Spinal cord (tissue), 10 donors: Measurements from ENCODE around the gene SMO. TPM values are rescaled to one million over a fixed set of nuclear protein-coding genes. Genes with fewer than 3 reads are reported as not detected.
A peak's percentile ranks its signal among the peaks of the same experiment; 100 is the strongest.
"Not testable (repeated sequence)": the region's sequence is repeated elsewhere in the genome, so short reads cannot be mapped to it uniquely, and the experiment has no call there.

Experiments used
- DNase-seq, 6 donors: peaks; one replicate each; pipeline versions ENCODE4 v3.0.0 to v3.0.0-alpha.2; 2013 to 2015; ENCODE audit warnings: low spot score in 6 of 6, low read depth in 4 of 6
- H3K27ac ChIP-seq: one replicate; pipeline ENCODE4 v1.5.1; 2013; ENCODE audit warnings: low read depth, low read length, control low read depth
- H3K27me3 ChIP-seq: one replicate; pipeline ENCODE4 v1.6.1; 2013; ENCODE audit warnings: low read length; ENCODE audit not compliant: control insufficient read depth, insufficient read depth
- H3K36me3 ChIP-seq: one replicate; pipeline ENCODE4 v1.6.1; 2013; ENCODE audit warnings: low read length; ENCODE audit not compliant: control insufficient read depth, insufficient read depth
- H3K4me1 ChIP-seq: one replicate; pipeline ENCODE4 v1.6.1; 2013; ENCODE audit warnings: low read length; ENCODE audit not compliant: control insufficient read depth, insufficient read depth
- H3K4me3 ChIP-seq: one replicate; pipeline ENCODE4 v1.5.1; 2013; ENCODE audit warnings: low read depth, low read length, control low read depth
- H3K9me3 ChIP-seq: one replicate; pipeline ENCODE4 v1.6.1; 2013; ENCODE audit warnings: low read length; ENCODE audit not compliant: control insufficient read depth, insufficient read depth
- WGBS: methylation state at CpG from one replicate; pipeline ENCODE4 v1.1.5; 2013; ENCODE audit warnings: missing lambda C conversion rate; ENCODE audit not compliant: insufficient coverage; 5-methylcytosine and 5-hydroxymethylcytosine counted together
- polyA plus RNA-seq, 2 donors: library from polyadenylated mRNA; unstranded; fragments of 120-200 nt; gene quantifications; one replicate each; pipeline ENCODE4 v1.2.1, GENCODE V29; 2013; ENCODE audit not compliant: insufficient read length in 2 of 2
- total RNA-seq, 2 donors: library from RNA; depleted of rRNA in 1 of 2; stranded (reverse); fragments of 120-200 nt in 1 of 2; fragments of >200 nt in 1 of 2; gene quantifications; one replicate each; pipeline versions ENCODE4 v1.2.3 to v1.2.4, GENCODE V29; 2013 to 2014
- donor health status: healthy.

The SMO gene
- total and polyA plus RNA-seq, 4 donors, result 17.0 to 49.0 (median 33.0) TPM

- Histone ChIP-seq H3K4me1 (peaks cover 12% of the 10 kb centered on the region), H3K36me3 (peaks cover 20% of the 10 kb centered on the region)
- H3K9me3 ChIP-seq, H3K27ac ChIP-seq, DNase-seq, H3K4me3 ChIP-seq, H3K27me3 ChIP-seq: not testable (repeated sequence)
- 95% methylated on average over 32 of the region's 34 CpGs for WGBS
These were observed 27.8 kb downstream of the SMO start for GRCh38 chr7:129216101-129216715.

GRCh38 chr7:129216821-129217416 is 28.5 kb downstream of the SMO start:
- H3K4me1 ChIP-seq, result peaks cover 12% of the 10 kb centered on the region
- not testable (repeated sequence) for DNase-seq, H3K9me3 ChIP-seq, H3K27ac ChIP-seq, H3K27me3 ChIP-seq, H3K4me3 ChIP-seq
- H3K36me3 ChIP-seq, result peaks cover 13% of the 10 kb centered on the region
- 96% methylated on average over 3 of the region's 8 CpGs for WGBS

DNA sequence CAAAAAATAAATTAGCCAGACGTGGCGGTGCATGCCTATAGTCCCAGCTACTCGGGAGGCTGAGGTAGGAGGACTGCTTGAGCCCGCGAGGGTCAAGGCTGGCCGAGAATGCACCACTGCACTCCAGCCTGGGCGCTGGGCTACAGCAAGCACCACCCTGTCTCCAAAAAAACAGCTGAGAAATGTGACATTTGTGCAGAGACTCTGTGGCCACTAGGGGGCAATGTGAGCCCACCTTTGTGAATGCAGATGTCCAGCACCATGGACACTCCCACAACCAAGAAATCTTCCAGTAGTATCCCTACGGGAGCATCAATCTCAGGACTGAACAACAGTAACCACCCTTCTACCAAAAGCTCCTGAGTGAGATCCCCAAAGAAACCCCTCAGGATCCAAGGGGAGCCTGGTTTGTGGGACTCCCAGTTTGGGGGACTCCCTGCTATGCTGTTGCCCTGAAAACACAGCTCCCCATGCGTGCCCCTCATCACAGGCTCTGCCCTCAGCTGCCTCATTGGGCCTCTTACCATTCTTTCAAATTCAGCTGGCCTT is 30.2 kb downstream of the SMO start:
- H3K4me3 ChIP-seq, result no peak overlapping the region
- H3K27me3 ChIP-seq, result no peaks in the 10 kb centered on the region
- H3K36me3 ChIP-seq, result no peaks in the 10 kb centered on the region
- no peaks in the 10 kb centered on the region for H3K9me3 ChIP-seq
- WGBS, result 16% methylated on average over 9 of the region's 9 CpGs
- DNase-seq, result peak; percentile 70 to 95 (median 80)
- no peak overlapping the region for H3K27ac ChIP-seq
- H3K4me1 ChIP-seq, result peaks cover 12% of the 10 kb centered on the region

GRCh38 chr7:129219166-129219565 is 30.7 kb downstream of the SMO start:
- H3K27ac ChIP-seq, H3K36me3 ChIP-seq, H3K4me3 ChIP-seq, H3K4me1 ChIP-seq, DNase-seq, H3K27me3 ChIP-seq, H3K9me3 ChIP-seq: not testable (repeated sequence)
- WGBS, result 93% methylated on average over 3 of the region's 4 CpGs

DNA sequence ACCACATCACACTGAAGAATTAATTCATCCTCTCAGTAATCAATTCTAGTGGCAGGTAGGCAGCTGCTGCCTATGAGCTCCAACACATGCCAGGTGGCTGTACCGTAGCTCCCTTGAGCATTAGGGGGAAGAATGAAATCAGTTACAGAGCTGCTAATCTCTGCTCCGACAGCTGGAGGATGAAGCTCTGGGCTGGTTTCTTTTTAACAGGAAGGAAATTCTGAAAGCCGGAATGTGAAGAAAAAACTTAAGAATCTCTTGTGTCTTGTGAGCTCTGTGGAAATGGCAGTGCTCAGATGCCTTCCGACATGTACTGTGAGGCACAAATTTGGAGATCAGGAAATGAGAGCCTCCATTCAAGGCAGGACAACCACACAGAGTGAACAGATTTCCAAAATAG is 33.6 kb downstream of the SMO start:
- Histone ChIP-seq H3K27me3 (no peaks in the 10 kb centered on the region), H3K9me3 (no peaks in the 10 kb centered on the region), H3K4me1 (peaks cover 7% of the 10 kb centered on the region), H3K27ac (no peak overlapping the region), H3K4me3 (no peak overlapping the region), H3K36me3 (no peaks in the 10 kb centered on the region)
- peak in 1 of 6 donors; percentile 50 for DNase-seq
- 60% methylated on average over 2 of the region's 4 CpGs for WGBS

- DNase-seq, result peak; percentile 95 to 99 (median 98)
- no peaks in the 10 kb centered on the region for H3K4me1 ChIP-seq
- no peaks in the 10 kb centered on the region for H3K9me3 ChIP-seq
- H3K4me3 ChIP-seq, result peak within 1 kb of the TSS; percentile 70
- H3K27me3 ChIP-seq, result no peaks in the 10 kb centered on the region
- peak within 1 kb of the TSS; percentile 94 for H3K27ac ChIP-seq
- no peaks in the 10 kb centered on the region for H3K36me3 ChIP-seq
- WGBS, result under 1% methylated on average over 60 of the region's 63 CpGs
These were observed 36.1 kb downstream of the SMO start, which contains the start of gene AHCYL2 for GRCh38 chr7:129224251-129225205. Gene AHCYL2 (plus strand): TSS chr7:129225030.

- H3K27me3 ChIP-seq, result no peaks in the 10 kb centered on the region
- WGBS, result under 1% methylated on average over 40 of the region's 60 CpGs
- no peaks in the 10 kb centered on the region for H3K36me3 ChIP-seq
- H3K4me3 ChIP-seq, result peak overlapping the region; percentile 70
- no peaks in the 10 kb centered on the region for H3K9me3 ChIP-seq
- peak overlapping the region; percentile 94 for H3K27ac ChIP-seq
- H3K4me1 ChIP-seq, result no peaks in the 10 kb centered on the region
- DNase-seq, result peak in 3 of 6 donors; percentile 33 to 79 (median 57)
These were observed 36.9 kb downstream of the SMO start for GRCh38 chr7:129225206-129225930.

GRCh38 chr7:129225931-129226572 is 37.6 kb downstream of the SMO start:
- Histone ChIP-seq H3K27me3 (no peaks in the 10 kb centered on the region), H3K4me1 (no peaks in the 10 kb centered on the region), H3K4me3 (peak overlapping the region; percentile 70), H3K9me3 (no peaks in the 10 kb centered on the region), H3K36me3 (no peaks in the 10 kb centered on the region), H3K27ac (peak overlapping the region; percentile 81)
- WGBS, result 3% methylated on average over 3 of the region's 11 CpGs
- DNase-seq, result peak in 1 of 6 donors; percentile 52
